NOMO-1 treated with DMSO at 0.1 percent for 48 hours (cell line): Measurements from ENCODE around the gene MAST2.
A peak's percentile ranks its signal among the peaks of the same experiment; 100 is the strongest.

Experiments used
- DNase-seq: peaks from one replicate; lab custom pipeline; 2025; ENCODE audit not compliant: unreplicated experiment; lab: John Stamatoyannopoulos, UW

The MAST2 gene

GRCh38 chr1:46013581-46013980 lies 210.2 kb downstream of the MAST2 start:
- no peak for DNase-seq

GRCh38 chr1:46017876-46018503 lies 214.6 kb downstream of the MAST2 start:
- DNase-seq = peak; percentile 51

GRCh38 chr1:46019348-46019747 lies 215.9 kb downstream of the MAST2 start:
- DNase-seq = no peak

GRCh38 chr1:46020010-46020409 lies 216.6 kb downstream of the MAST2 start:
- DNase-seq = no peak

GRCh38 chr1:46021046-46021996 lies 217.9 kb downstream of the MAST2 start:
- no peak for DNase-seq

- DNase-seq = no peak
Measured at GRCh38 chr1:46026531-46026930, 223.1 kb downstream of the MAST2 start.

- DNase-seq = no peak
Measured at GRCh38 chr1:46027788-46028573, 224.6 kb downstream of the MAST2 start.

- DNase-seq = no peak
Measured at GRCh38 chr1:46030074-46030870, 226.9 kb downstream of the MAST2 start.

GRCh38 chr1:46030876-46031660 lies 227.7 kb downstream of the MAST2 start:
- DNase-seq = no peak

- DNase-seq = no peak
Measured at GRCh38 chr1:46034601-46035516, 231.4 kb downstream of the MAST2 start.

- peak; percentile 76 for DNase-seq
Measured at GRCh38 chr1:46036894-46037839, 233.8 kb downstream of the MAST2 start.

- peak; percentile 10 for DNase-seq
Measured at GRCh38 chr1:46039571-46040052, 236.2 kb downstream of the MAST2 start.

GRCh38 chr1:46041551-46041950 lies 238.1 kb downstream of the MAST2 start:
- peak; percentile 32 for DNase-seq

- DNase-seq = no peak
Measured at GRCh38 chr1:46041974-46042373, 238.6 kb downstream of the MAST2 start.

- DNase-seq = peak; percentile 98
Measured at GRCh38 chr1:46043458-46044017, 240.1 kb downstream of the MAST2 start.

GRCh38 chr1:46044116-46044515 lies 240.7 kb downstream of the MAST2 start:
- no peak for DNase-seq

- DNase-seq = no peak
Measured at GRCh38 chr1:46053734-46054133, 250.3 kb downstream of the MAST2 start.
